HG03066 (cell line): ENCODE data around the gene DIRAS1.
"Not testable (repeated sequence)": the region's sequence is repeated elsewhere in the genome, so short reads cannot be mapped to it uniquely, and the experiment has no call there.

ENCODE experiments used
- ATAC-seq: cut with Tn5 transposase; IDR thresholded peaks from one replicate; pipeline ENCODE4 v1.9.1; 2021; ENCODE audit warnings: low read depth; ENCODE audit not compliant: unreplicated experiment

Gene DIRAS1

DNA sequence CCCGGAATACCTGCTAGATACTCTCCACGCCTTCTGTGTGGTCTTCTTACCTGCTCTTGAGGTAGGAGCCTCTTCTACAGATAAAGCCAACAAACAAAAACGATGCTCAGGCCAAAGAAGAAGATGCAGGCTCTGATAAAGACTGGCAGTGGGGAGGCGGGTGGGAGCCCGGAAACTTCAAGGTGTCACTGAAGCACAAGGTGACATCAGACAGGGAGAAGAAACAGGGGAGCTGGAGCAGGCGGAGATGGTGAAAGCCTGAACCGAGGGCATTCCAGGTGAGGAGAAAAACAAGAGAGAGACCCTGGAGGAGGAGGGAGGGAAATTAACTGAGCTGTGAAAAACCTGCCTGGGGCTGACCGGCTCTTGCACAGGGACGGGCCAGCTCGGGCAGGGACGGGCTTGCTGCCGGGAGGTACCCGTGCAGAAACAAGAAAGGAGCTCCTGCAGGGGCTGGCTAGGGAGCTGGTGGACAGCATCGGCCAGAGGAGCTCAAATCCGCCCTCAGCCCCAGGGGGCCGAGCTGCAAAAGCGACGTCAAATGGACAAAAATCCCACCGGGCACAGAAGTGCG lies 37.7 kb downstream of the DIRAS1 start:
- ATAC-seq = no peak

DNA sequence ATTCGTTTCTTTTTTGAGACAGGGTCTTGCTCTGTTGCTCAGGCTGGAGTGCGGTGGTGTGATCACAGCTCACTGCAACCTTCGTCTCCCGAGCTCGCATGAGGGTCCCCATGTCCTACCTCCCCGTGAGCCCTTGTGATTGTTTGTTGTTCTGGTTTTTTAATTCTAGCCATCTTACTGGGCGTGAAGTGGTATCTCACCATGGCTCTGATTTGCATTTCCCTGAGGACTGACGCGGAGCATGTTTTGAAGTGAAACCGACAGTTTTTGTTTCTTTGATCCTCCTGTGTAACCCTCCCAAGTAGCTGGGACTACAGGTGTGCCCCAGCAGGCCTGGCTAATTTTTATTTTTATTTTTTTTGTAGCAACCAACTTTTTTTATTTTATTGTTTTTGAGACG lies 40.4 kb downstream of the DIRAS1 start:
- no peak for ATAC-seq

DNA sequence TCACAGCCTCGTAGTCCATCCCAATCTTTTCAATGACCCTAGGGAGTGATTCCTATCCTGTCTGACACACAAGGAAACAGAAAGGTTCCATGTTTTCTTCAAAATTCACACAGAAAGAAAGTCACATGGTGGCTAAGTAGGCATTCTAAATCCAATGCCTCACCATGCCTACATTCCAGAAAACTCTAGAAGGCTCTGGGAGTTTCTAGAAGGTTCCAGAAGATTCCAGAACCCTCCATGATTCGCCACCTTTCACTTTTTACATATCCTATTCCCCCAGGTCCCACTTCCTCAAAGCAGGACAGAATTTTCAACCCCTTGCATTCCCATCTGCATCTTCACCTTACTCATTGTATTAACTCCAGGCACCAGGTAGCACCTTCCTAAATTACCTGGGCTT lies 41.7 kb downstream of the DIRAS1 start:
- ATAC-seq = no peak

- not testable (repeated sequence) for ATAC-seq
Observed at GRCh38 chr19:2678948-2679347, 42.2 kb downstream of the DIRAS1 start.

DNA sequence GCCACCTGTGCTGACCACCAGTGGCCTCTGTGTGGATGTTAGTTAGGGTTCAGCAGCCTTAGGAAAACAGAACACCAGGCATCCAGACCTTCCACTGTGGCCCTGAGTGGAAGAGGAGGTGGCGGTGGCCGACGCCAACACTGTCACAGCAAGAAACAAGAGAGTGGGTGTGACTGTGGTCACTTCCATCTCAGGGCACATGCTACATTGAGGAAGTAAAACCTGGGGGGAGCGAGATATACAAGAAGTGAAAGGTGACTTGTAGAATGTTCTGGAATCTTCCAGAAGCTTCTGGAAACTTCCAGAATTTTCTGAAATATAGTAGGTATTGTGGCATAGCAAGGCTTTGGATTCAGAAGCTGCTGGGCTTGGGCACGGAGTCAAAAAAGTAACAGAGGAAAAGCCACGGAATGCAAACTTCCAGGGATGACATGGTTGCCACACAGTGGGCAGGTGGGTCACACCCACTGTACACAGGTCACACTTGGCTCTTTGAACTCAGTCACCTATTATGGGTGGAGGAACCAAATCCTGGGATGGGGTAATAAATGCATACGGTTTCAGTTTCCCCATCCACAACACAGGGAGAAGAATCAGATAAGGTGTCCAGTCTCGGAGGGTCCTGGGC lies 43.0 kb downstream of the DIRAS1 start:
- no peak for ATAC-seq

- ATAC-seq = no peak
Observed at GRCh38 chr19:2676823-2677222, 44.3 kb downstream of the DIRAS1 start.

DNA sequence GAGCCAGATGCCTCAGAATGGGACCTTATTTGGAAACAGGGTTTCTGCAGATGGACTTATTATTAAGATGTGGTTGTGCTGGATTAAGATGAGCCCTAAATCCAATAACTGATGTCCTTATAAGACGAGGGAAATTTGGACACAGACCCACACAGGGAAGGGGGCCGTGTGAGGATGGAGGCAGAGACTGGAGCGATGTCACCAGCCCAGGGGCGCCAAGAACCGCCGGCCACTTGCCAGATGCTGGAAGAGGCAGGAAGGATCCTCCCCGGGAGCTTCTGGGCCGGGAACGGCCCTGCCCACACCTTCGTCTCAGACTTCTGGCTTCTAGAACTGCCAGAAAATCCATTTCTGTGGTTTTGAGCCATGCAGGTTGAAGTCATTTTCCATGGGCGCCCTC lies 45.3 kb downstream of the DIRAS1 start:
- ATAC-seq = no peak

- no peak for ATAC-seq
Observed at GRCh38 chr19:2670217-2670616, 51.0 kb downstream of the DIRAS1 start.

GRCh38 chr19:2668175-2668763 lies 52.9 kb downstream of the DIRAS1 start:
- ATAC-seq = no peak

GRCh38 chr19:2667349-2667748 lies 53.8 kb downstream of the DIRAS1 start:
- ATAC-seq = not testable (repeated sequence)

DNA sequence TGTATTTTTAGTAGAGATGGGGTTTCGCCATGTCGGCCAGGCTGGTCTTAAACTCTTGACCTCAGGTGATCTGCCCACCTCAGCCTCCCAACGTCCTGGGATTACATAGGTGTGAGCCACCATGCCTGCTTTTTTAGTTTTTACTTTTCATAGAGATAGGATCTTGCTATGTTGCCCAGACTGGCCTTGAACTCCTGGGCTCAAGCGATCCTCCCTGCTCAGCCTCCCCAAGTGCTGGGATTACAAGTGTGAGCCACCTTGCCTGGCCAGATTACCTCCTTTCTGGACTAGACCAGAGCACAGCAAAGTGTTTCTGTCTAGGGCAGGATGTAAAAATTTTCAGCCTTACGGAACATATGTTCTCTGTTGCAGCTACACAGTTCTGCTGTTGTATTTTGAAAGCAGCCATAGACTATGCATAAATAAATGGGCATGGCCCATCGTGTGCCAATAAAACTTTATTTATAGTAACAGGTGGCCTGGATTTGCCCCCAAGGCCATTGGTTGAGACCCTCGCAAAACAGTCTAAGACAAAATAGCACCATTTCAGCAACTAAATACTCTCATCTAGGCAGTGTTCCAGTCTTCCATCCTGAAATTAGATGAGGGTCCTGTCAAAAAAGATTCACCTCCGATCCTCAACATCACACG lies 54.7 kb downstream of the DIRAS1 start:
- no peak for ATAC-seq

DNA sequence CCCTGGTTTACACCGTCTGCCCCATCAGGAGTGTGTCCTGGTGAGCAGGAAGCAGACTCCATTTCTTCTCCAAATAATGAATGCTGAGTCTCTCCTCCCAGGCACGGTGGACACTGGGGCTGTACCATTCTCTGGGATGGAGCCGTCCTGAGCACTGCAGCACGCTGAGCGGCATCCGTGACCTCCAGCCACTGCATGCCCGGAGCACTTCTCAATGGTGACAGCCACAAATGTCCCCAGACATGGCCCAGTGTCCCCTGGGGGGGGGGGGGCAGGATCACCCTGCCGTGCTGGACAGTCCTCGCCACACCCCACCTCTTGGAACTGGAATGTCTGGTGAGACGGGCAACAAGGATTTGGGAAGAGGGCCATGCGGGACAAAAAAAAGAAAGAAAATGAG lies 56.1 kb downstream of the DIRAS1 start:
- no peak for ATAC-seq
